NCI-H2107 treated with DMSO at 0.1 percent for 48 hours (cell line): ENCODE results near the gene DBR1.
A peak's percentile ranks its signal among the peaks of the same experiment; 100 is the strongest.

Experiments used
- DNase-seq: peaks from one replicate; lab custom pipeline; 2025; ENCODE audit not compliant: unreplicated experiment; lab: John Stamatoyannopoulos, UW

DBR1 gene

GRCh38 chr3:138124706-138125355 lies 49.9 kb downstream of the DBR1 start:
- DNase-seq, result no peak

- no peak for DNase-seq
Measured at GRCh38 chr3:138124188-138124587, 50.5 kb downstream of the DBR1 start.

DNA sequence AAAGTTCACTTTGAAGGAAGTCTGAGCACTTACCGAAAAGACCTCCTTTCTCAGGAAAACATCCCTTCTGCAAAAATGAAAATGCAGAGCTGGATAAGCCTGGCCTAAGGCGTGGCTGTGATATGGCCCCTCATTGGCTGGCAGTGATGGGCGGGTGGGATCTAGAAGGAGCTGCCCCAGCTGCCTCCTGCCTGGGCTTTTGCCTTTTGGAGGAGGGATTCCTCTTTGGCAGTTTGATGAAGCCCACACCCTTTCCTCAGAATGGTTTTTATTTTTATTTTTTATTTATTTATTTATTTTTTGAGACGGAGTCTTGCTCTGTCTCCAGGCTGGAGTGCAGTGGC lies 55.3 kb downstream of the DBR1 start:
- DNase-seq, result no peak

DNA sequence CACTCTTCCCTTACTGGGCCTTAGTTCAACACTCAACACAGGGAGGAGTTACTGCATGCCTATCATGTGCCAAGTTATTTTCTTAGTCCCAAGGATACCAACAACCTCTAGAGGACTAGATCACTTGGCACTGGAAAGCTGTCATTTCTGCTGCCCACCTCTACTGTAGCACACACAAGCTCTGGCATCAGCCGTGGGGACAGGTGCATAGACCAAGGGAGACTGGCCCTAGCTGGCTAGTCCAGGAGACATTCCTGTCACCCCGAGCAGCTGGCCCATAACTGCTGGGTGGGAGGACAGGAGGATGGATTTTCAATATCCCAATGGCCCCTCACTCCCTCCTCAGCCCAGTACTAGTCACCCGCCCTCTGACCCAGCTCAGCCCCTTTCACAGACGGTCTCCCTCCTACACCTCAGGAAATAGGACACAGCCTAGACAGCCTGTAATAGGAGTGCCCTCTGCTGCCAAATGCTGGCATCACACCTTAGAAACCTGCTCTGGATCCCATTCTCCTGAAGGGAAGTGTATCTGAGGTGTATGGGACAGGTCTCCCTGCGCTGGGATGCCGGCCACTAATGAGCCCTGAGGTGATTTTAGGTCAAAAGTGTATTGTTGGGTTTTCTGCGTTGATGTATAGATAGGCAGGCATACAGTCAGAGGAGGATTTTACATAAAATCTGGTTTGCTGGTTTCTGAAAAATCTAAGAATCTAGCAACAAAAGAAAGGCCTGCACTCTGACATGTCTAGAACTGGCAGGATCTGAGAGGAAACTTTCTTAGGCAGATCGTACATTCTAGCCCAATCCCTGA lies 55.9 kb downstream of the DBR1 start:
- peak; percentile 64 for DNase-seq

DNA sequence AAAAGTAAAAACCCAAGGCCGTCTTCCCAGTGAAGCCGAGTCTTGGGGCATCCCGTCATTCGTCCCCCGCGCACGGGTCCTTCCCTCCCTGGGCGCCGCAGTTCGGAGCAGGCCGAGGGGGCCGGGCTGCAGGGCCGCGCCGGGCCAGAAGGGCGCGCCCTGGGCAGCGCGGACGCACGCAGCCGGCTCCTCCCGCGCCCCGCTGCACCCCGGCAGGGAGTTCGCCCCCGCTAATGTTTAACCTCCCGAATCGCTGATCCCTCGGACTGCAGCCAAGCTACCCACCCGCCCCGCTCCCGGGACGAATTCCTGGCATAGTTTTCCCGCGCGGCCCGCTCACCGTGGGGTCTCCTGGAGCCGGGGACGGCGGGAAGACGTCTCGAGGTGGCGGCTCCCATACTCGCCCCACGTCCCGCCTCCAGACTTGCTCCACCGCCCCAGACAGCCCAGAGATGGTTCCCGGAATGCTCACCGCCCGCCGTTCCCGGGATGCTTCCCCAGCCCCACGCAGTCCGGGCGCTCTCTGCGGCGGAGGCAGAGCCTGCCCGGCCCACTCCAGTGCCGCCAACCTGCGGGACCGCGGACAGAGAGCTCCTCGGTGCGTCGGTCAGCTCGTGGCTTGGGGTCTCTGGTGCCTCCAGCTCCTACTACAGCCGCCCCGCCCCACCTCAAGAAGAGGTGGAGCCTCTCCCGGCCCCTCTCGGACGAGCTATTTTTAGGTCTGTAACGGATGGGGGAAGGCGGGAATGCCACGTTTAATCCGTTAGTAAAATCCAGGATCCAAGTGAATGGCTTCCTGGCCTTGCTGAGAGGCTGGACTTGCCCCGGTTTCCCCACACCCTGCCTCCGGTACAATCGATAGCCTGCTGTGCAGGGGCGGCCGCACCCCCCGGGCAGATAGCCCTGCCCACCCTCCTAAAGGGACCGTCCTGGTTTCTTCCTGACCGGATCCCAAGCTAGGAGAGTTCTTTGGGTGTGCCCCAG lies 59.4 kb downstream of the DBR1 start, which contains the start of gene DZIP1L:
Gene DZIP1L (minus strand): TSS at position 621 of the 984 bp plus-strand sequence. CDS start 11,637 bp downstream, outside the sequence.
- no peak for DNase-seq

GRCh38 chr3:138114431-138114918 lies 60.2 kb downstream of the DBR1 start:
- DNase-seq, result no peak

DNA sequence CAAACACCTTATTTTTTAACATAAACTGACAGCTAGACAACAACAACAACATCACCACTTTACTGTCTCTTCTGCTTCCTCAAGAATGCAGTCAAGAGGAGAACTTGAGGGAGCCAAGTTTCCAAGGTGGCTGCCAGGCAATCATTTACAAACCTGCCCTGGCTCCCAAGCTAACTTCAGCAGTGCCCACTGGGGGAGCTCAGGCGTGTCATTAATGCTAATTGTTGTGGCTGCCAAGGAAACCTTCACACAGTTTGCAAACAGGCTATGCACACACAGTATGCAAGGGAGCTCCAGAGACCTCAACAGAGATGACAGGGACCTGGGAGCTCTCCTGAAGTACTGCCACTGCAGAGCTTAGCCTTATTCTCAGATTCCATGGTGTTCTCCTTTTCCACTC lies 61.4 kb downstream of the DBR1 start:
- peak; percentile 30 for DNase-seq

DNA sequence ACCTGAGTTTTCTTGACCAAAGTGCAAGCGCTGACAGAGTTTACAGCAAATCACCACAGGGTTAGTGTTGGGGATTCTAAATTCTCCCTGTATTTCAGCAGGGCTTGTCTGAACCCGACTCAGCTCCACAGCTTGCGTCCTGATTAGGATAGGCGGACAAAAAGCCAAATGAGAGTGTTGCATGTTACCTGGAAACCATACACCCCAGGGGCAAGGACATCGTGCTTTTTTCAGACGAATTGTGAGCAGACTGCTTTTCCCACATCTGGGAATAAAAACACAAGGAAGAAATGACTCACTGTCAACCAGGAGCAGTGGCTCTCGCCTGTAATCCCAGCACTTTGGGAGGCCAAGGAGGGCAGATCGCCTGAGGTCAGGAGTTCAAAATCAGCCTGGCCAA lies 62.4 kb downstream of the DBR1 start:
- no peak for DNase-seq
